GM18951 (cell line): ENCODE results near the gene FAM117A.
"Not testable (repeated sequence)": the region's sequence is repeated elsewhere in the genome, so short reads cannot be mapped to it uniquely, and the experiment has no call there.

Experiments
- POLR2A ChIP-seq: IDR thresholded peaks from 4 replicates; pipeline ENCODE4 v1.6.1; 2011; ENCODE audit warnings: mild to moderate bottlenecking; ENCODE audit not compliant: insufficient read length, insufficient read depth; ENCODE audit errors: extremely low read depth
- in situ Hi-C: fragments of 300-500 bp; cut with MboI; formaldehyde crosslinking; loops from one replicate; pipeline ENCODE4 v1.12.0; 2022; ENCODE audit warnings: low sequenced_read_pairs, mixed read lengths, inconsistent platforms; ENCODE audit not compliant: unreplicated experiment

Gene FAM117A

DNA sequence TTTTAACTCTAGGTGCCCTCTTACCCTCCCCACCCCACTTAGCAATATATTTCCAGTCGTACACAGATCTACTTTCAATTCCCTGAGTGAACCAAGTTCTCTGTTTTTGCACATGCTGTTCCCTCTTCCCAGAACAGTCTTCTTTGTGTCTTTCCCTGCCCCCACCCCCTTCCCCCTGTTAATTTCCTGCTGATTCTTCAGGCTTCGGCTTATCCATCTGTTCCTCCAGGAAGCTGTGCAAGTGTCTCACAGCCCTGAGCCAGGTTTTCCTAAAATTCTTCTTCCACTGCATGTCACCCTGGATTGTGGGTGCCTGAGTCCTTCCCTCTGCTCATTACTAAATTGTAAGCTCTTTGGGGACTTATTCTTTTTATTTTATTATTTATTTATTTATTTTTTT, 73.7 kb downstream of the FAM117A start:
- in situ Hi-C loops: loop anchor here (5.0 to 10.0 kb wide), 2 partner anchors 118 to 155 kb away; partner anchors contain the start of gene TAC4

DNA sequence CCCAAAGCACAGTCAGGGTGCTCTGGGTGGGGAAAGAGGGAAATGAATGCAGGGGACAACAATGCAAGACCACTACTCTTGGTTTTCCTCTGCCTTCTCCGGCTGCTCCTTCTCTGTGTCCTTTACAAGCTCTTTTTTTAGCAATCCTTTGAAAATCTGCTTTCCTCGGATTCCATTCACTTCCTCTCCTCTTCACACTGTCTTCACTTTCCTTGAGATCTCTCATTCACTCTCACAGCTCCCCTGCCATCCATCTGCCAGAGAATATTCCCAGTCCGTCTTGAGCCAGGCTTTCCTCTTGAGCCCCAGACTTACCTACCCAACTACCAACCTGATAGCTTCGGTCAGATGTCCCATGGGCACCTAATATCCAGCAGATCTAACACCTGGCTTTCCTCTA, 75.1 kb downstream of the FAM117A start:
- TF ChIP-seq POLR2A: no peak
- in situ Hi-C loops: no loop called here

More for the DNA sequence above, 73.7 kb downstream of the FAM117A start:
- TF ChIP-seq POLR2A: no peak

DNA sequence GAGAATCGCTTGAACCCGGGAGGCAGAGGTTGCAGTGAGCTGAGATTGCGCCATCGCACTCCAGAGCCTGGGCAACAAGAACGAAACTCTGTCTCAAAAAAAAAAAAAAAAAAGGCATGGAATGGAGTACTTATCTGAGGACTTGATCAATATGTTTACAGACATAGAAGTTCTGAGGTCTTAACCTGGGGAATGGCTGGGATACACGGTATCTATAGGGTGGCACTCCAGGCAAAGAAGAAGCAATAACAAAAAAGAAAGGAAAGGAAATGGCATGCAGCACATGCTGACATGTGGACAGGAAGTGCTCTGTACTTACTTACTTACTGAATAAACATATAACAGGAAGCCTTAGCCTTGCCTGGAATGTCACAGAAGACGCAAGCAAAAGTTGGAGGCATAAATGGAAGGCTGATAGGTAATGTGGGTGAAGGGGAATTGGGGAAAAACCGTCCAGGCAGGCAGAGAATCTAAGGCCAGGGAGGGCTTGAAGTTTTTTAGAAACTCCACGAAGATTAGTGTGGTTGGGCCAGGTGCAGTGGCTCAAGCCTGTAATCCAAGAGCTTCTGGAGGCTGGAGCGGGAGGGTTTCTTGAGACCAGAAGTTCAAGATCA, 75.9 kb downstream of the FAM117A start:
- no peak for TF ChIP-seq POLR2A
- in situ Hi-C loops: no loop called here

DNA sequence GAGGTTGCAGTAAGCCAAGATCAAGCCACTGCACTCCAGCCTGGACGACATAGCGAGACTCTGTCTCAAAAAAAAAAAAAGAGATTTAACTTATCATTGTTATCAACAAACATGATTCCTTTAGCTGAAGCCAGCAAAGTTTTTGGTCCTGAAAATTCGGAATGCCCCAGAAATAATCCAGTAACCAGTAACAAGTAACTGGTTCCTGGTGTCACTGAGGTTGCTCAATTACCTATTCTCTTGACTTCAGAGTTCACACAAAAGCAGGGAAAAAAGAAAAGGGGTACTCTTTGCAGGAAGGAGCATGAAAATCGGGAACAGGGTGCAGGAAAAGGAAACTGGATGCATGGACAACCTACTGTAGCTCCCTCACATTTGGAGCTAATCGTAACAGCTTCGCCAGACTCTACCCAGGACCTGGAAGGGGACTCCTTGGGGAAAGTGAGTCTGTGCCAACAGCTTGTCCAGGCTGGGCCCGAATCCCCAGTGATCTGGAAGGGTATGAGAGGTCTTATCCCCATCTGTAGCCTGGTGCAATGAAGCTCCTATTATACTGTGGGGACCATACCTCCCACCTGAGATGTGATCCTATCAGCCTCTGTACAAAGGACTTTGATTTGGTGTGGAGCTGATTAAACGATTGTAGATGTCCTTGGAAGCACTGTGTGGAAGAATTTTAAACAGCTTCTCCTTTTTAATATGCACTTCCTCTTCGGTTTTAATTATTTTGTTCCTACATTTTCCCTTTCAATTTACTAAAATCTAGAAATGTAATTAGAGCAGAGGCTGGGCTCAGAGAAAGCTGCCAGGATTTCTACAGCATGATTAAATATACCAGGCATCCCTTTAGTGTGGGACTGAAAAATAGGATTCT, 82.6 kb downstream of the FAM117A start:
- in situ Hi-C loops: no loop called here
- no peak for TF ChIP-seq POLR2A

DNA sequence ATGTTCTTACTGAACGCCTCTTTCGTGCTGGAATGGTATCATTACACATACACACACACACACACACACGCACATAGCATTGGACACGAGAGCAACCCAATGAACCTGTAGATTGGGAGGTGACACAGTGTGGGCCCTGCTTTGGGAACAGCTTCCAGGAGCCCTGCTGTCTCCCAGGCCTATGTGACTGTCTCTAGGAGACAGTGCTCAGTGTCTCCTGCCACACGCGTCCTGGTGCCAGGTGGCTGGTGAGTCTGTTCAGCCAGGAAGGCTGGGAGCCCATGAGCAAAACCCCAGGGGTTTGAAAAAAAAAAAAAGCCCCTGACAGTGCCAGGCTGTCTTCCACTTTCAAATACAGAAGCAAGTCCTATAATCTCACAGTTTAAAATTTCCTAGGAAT, 83.6 kb downstream of the FAM117A start:
- in situ Hi-C loops: no loop called here

DNA sequence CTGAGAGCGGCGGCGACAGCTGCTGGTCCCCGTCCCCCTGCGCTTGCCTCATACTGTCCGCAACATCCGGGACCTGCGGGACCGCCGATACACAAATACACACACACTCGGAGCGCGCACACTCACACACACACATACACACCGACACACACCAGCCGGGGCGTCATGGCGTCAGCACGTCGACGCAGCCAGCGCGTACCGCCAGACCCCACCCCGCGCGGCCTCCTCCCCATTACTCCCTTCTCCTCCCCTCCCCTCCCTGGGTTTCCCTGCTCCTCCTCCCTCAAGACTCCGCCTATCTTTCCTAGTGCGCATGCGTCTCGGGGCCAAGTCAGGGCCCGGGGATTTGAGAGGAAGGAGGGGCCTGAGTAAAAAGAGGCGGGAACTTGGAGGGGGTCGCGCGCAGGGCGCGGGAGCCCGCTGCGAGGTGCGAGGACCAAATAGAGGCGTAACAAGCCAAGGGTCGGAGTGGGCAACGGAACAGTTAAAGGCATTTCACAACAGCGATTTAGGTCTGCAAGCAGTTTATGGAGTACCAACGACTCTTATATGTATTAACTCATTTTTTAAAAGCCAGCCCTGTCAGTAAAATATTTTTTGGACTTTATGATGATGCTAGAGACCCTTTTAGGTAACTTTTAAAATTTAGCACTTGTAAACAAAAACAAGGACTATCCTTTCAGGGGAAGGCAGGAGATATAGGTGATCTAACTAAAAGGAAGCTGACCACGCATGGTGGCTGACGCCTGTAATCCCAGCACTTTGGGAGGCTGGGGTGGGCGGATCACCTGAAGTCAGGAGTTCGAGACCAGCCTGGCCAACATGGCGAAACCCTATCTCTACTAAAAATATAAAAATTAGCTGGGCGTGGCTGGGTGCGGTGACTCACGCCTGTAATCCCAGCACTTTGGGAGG, 85.7 kb downstream of the FAM117A start, which contains the start of gene SPOP:
TSS of gene SPOP (minus strand) at position 165 of the 915 bp plus-strand sequence. CDS start 55,287 bp downstream, outside the sequence.
- in situ Hi-C loops: no loop called here
- peak; percentile 70 for TF ChIP-seq POLR2A

More for the DNA sequence above, 83.6 kb downstream of the FAM117A start:
- no peak for TF ChIP-seq POLR2A

DNA sequence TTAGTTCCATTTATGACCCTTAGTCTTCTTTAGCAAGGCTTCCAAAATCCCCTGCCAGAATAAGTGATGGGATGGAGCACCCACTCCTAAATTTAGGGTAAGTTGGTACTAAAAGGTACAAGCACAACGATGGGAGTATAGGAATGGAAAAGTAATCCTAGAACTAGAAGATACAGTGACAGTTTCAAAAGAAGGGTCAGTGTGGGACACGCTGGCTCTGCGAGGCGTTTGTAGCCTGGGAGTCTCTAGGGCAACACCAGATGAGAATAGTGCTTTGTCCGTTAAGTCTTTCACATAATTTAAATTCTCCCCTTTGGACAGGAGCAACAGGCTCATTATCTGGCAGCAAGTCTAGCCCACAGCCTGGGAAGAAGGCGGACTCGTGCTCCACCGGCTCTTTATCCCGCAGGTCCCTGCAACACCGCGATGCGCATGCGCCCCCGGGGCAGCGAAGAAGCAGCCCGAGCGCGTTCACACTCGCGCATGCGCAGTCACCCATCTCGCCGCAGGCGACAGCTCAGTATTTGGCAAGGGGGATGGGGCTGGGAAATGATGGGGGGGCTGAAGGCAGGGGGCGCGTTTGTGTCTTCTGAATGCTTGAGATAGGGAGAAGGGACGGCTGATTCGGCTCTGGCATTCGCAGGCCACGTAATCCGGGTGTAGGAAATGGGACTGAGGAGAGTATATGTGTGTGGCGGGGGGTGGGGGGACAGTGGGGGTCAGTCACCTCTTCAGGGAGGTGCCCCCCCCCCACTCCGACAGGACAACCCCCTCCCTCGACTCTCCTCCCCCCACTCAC, 86.6 kb downstream of the FAM117A start:
- TF ChIP-seq POLR2A: peak; percentile 40
- in situ Hi-C loops: no loop called here

DNA sequence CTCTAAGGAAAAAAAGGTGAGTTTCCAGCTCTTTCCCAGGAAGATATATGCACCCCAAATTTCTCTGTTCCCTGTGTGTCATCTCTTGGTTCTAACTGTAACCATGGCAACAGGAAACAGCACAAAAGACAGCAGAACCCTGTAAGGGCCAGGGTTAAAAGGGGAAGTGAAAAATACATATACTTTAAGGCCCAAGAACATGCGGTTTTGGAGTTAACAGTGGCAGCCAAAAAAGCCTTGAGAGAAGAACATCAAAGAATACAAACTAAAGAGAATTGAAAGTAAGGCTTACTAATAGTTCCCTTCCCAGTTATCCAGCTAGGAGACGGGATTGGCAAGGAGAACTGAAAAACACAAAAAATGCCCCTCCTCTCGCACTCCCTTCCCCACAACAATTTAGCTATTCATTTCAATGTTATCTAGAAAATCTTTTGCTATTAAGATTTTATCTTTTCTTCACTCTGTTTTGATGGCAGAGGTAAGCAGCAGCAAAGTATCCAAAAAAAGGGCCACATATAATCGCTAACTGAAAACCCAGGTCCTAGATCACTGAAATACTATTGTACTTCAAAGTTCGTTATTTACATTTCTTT, 87.6 kb downstream of the FAM117A start:
- in situ Hi-C loops: no loop called here
- TF ChIP-seq POLR2A: no peak

DNA sequence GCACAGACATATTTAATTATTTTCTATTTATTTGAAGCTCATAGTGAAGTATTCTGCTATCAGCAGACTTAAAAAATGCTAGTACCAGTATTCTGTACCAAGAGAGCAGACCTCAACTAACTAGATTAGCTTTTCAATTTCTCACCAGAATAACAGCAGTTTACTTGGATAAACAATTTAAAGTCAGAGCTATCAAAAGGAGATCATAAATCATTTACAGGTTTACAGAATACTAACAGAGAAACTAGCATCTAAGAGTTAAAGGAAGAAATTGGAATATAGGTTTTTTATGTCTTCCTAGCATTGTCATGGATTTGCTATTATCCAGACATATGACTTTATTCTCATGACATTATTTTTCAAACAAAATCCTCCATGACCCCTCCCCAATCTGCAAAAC, 89.4 kb downstream of the FAM117A start:
- TF ChIP-seq POLR2A: no peak
- in situ Hi-C loops: no loop called here

DNA sequence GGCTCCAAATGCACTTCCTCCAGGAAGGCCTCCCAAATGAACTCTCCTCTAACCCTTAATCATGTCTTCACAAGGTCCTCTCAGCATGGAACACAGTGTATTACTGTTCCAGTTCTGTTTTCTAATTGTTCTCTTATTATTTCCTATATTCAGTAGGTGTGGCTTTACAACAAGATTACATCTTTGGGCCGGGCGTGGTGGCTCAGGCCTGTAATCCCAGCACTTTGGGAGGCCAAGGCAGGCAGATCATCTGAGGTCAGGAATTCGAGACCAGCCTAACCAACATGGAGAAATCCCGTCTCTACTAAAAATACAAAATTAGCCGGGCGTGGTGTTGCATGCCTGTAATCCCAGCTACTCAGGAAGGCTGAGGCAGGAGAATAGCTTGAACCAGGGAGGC, 90.3 kb downstream of the FAM117A start:
- in situ Hi-C loops: not testable (repeated sequence)

DNA sequence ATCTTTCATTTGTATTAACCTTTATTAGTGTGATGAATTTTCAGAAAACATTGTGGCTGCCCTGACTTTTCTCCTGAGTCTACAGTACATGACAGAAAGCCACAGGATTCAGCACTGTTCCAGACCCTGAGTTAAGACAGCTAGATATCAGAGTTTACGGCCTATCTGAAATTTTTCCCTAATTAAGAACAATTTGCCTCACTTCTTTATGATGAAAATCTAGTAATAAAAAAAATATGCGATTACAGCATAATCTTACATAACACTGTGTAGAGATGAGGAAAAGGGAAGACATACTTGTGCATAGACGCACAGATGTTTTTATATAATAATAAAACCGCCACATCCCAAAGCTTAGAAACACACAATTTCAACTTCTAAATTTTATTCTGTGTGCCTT, 93.3 kb downstream of the FAM117A start:
- in situ Hi-C loops: no loop called here
- no peak for TF ChIP-seq POLR2A

DNA sequence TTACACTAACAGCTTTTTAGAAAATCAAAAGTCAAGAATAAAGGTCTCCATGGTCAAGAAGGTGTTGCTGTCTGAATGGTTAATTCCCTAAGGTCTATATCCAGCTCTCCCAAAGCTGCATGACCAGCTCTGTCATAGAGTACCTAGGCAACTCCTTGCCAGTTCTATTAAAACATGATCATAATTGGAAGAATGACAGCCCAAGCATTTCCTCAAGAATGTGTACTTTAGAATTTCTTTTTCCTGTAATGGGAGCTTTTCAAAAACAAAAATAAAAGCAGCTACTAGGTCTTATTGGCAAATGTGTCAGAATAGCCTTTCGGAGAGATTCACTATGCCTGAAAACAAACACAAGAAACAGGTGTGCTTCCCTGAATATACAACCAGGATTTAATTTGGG, 93.9 kb downstream of the FAM117A start:
- no peak for TF ChIP-seq POLR2A
- in situ Hi-C loops: no loop called here
